ENCODE measurements around the gene ANGPT4.

The ANGPT4 gene

DNA sequence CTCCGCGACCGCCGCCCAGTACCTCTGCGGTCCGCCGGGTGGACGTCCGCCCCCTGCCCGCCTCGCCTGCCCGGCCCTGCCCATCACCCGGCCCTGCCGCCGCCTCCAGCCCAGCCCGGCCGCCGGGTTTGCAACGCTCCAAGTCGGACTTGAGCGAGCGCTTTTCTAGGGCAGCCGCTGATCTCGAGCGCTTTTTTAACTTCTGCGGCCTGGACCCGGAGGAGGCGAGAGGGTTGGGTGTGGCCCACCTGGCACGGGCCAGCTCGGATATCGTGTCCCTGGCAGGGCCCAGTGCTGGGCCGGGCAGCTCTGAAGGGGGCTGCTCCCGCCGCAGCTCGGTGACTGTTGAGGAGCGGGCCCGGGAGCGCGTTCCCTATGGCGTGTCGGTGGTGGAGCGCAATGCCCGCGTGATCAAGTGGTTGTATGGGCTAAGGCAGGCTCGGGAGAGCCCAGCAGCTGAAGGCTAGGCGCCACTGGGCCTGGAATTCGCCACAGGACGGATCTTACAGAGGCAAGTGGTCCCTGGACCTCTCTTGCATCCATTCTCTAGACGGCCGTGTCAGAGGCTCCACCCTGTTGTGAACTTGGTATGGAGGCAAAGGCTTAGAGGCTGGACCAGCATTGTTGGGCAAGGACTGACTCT lies 70.8 kb downstream of the ANGPT4 start:
- Mint-ChIP-seq H3K27ac (peak overlapping the region; percentile 87), H3K9me3 (no peaks in the 10 kb centered on the region), H3K27me3 (peaks cover 17% of the 10 kb centered on the region), H3K4me3 (peak overlapping the region; percentile 66), H3K4me1 (ENCODE audit: low read depth) (peaks cover 67% of the 10 kb centered on the region), H3K36me3 (ENCODE audit: low read depth) (peaks cover 73% of the 10 kb centered on the region)
- intact Hi-C loops (cut with micrococcal nuclease): no loop called here

- Mint-ChIP-seq H3K27me3 (peaks cover 17% of the 10 kb centered on the region), H3K4me3 (peak overlapping the region; percentile 66), H3K27ac (peak overlapping the region; percentile 87), H3K36me3 (ENCODE audit: low read depth) (peaks cover 75% of the 10 kb centered on the region), H3K4me1 (ENCODE audit: low read depth) (peaks cover 74% of the 10 kb centered on the region), H3K9me3 (no peaks in the 10 kb centered on the region)
- intact Hi-C loops (cut with micrococcal nuclease): no loop called here
Measured at GRCh38 chr20:844473-845225, 71.5 kb downstream of the ANGPT4 start.

GRCh38 chr20:843912-844311 lies 72.2 kb downstream of the ANGPT4 start:
- intact Hi-C loops (cut with micrococcal nuclease): no loop called here
- Mint-ChIP-seq H3K4me3 (no peak overlapping the region), H3K4me1 (ENCODE audit: low read depth) (peaks cover 81% of the 10 kb centered on the region), H3K27ac (peak overlapping the region; percentile 87), H3K9me3 (no peaks in the 10 kb centered on the region), H3K36me3 (ENCODE audit: low read depth) (peaks cover 77% of the 10 kb centered on the region), H3K27me3 (peaks cover 17% of the 10 kb centered on the region)

GRCh38 chr20:842547-842940 lies 73.6 kb downstream of the ANGPT4 start:
- H3K4me1 Mint-ChIP-seq (ENCODE audit: low read depth): peaks cover 90% of the 10 kb centered on the region
- H3K36me3 Mint-ChIP-seq (ENCODE audit: low read depth): peaks cover 78% of the 10 kb centered on the region
- intact Hi-C loops (cut with micrococcal nuclease): no loop called here
- no peaks in the 10 kb centered on the region for H3K9me3 Mint-ChIP-seq
- H3K4me3 Mint-ChIP-seq: no peak overlapping the region
- peaks cover 17% of the 10 kb centered on the region for H3K27me3 Mint-ChIP-seq
- H3K27ac Mint-ChIP-seq: no peak overlapping the region

- peaks cover 17% of the 10 kb centered on the region for H3K27me3 Mint-ChIP-seq
- intact Hi-C loops (cut with micrococcal nuclease): no loop called here
Measured at GRCh38 chr20:841568-842546, 74.3 kb downstream of the ANGPT4 start.

GRCh38 chr20:840858-841567 lies 75.1 kb downstream of the ANGPT4 start:
- H3K4me3 Mint-ChIP-seq: peak overlapping the region; percentile 30
- H3K4me1 Mint-ChIP-seq (ENCODE audit: low read depth): peaks cover 88% of the 10 kb centered on the region
- H3K36me3 Mint-ChIP-seq (ENCODE audit: low read depth): peaks cover 67% of the 10 kb centered on the region
- peaks cover 17% of the 10 kb centered on the region for H3K27me3 Mint-ChIP-seq
- intact Hi-C loops (cut with micrococcal nuclease): no loop called here
- H3K27ac Mint-ChIP-seq: no peak overlapping the region
- no peaks in the 10 kb centered on the region for H3K9me3 Mint-ChIP-seq

More at GRCh38 chr20:841568-842546, 74.3 kb downstream of the ANGPT4 start:
- H3K36me3 Mint-ChIP-seq (ENCODE audit: low read depth): peaks cover 75% of the 10 kb centered on the region
- H3K9me3 Mint-ChIP-seq: no peaks in the 10 kb centered on the region
- peak overlapping the region; percentile 37 for H3K4me3 Mint-ChIP-seq
- H3K4me1 Mint-ChIP-seq (ENCODE audit: low read depth): peaks cover 88% of the 10 kb centered on the region
- no peak overlapping the region for H3K27ac Mint-ChIP-seq

DNA sequence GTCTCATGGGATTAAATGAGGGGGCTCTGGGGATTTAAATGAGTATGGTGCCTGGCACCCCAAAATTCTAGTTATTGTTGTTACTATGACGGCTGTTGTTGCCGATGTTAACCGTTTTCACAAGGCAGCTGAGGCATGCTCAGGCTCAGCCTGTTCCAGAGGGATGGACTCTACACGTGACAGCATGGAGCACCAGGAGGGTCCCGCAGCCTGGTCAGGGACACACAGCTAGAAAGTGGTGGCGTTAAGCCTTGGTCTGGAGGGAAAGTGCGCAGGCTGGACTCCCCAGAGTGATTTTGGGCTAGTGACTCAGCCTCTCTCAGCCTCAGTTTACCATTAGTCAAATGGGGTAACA lies 75.7 kb downstream of the ANGPT4 start:
- peaks cover 17% of the 10 kb centered on the region for H3K27me3 Mint-ChIP-seq
- H3K27ac Mint-ChIP-seq: no peak overlapping the region
- H3K4me1 Mint-ChIP-seq (ENCODE audit: low read depth): peaks cover 87% of the 10 kb centered on the region
- no peaks in the 10 kb centered on the region for H3K9me3 Mint-ChIP-seq
- peak overlapping the region; percentile 30 for H3K4me3 Mint-ChIP-seq
- intact Hi-C loops (cut with micrococcal nuclease): no loop called here
- H3K36me3 Mint-ChIP-seq (ENCODE audit: low read depth): peaks cover 64% of the 10 kb centered on the region

DNA sequence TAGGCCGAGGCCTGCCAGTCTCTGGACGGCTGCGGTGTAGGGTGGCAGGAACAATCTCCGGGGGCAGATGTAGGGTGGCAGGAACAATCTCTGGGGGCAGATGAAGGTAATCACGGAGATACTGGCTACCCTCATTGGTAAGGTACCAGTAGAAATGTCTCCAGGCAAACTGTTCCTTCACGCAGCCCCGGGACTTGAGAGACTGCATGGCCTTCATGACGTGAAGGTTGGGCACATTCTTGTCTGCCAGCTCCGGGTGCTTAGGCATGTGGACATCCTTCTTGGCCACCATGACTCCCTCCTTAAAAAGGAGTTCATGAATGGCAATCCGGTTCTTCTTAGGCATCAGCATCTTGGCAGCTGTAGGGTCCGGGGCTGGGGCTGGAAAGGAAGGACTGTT lies 76.5 kb downstream of the ANGPT4 start:
- intact Hi-C loops (cut with micrococcal nuclease): no loop called here
- peaks cover 17% of the 10 kb centered on the region for H3K27me3 Mint-ChIP-seq
- H3K9me3 Mint-ChIP-seq: no peaks in the 10 kb centered on the region
- no peak overlapping the region for H3K4me3 Mint-ChIP-seq
- H3K4me1 Mint-ChIP-seq (ENCODE audit: low read depth): peaks cover 82% of the 10 kb centered on the region
- no peak overlapping the region for H3K27ac Mint-ChIP-seq
- H3K36me3 Mint-ChIP-seq (ENCODE audit: low read depth): peaks cover 59% of the 10 kb centered on the region

GRCh38 chr20:839015-839414 lies 77.1 kb downstream of the ANGPT4 start:
- Mint-ChIP-seq H3K9me3 (no peaks in the 10 kb centered on the region), H3K4me3 (no peak overlapping the region), H3K4me1 (ENCODE audit: low read depth) (peaks cover 76% of the 10 kb centered on the region), H3K36me3 (ENCODE audit: low read depth) (peaks cover 65% of the 10 kb centered on the region), H3K27me3 (peaks cover 17% of the 10 kb centered on the region), H3K27ac (no peak overlapping the region)
- intact Hi-C loops (cut with micrococcal nuclease): no loop called here

GRCh38 chr20:836190-836589 lies 79.9 kb downstream of the ANGPT4 start:
- intact Hi-C loops (cut with micrococcal nuclease): no loop called here
- H3K4me1 Mint-ChIP-seq (ENCODE audit: low read depth): peaks cover 62% of the 10 kb centered on the region

DNA sequence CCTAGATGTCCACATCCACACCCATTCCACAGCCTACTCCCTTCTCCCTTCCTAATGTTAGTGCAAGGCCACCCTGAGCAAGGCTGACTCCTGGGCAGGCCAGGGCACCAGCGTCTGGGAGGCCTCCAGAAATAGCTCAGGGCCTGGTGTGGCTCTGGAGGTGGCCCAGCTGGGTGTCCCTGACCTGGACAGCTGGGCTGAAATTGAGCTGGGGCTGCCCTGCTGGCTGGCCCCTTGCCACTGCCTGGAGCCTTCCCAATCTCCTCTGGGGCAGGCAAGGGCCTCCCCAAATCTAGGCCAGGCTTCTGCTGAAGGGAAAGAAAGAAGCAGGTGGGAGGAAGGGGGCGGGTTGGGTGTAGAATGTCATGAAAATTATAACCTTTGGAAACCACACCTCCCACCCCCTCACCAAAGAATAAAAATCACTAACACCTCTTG lies 80.5 kb downstream of the ANGPT4 start:
- peak overlapping the region; percentile 64 for H3K4me3 Mint-ChIP-seq
- H3K4me1 Mint-ChIP-seq (ENCODE audit: low read depth): peaks cover 59% of the 10 kb centered on the region
- intact Hi-C loops (cut with micrococcal nuclease): no loop called here
- H3K27me3 Mint-ChIP-seq: peaks cover 3% of the 10 kb centered on the region
- H3K36me3 Mint-ChIP-seq (ENCODE audit: low read depth): peaks cover 54% of the 10 kb centered on the region
- H3K9me3 Mint-ChIP-seq: no peaks in the 10 kb centered on the region
- peak overlapping the region; percentile 79 for H3K27ac Mint-ChIP-seq

More at GRCh38 chr20:836190-836589, 79.9 kb downstream of the ANGPT4 start:
- peak overlapping the region; percentile 39 for H3K4me3 Mint-ChIP-seq
- H3K36me3 Mint-ChIP-seq (ENCODE audit: low read depth): peaks cover 58% of the 10 kb centered on the region
- no peaks in the 10 kb centered on the region for H3K9me3 Mint-ChIP-seq
- peaks cover 6% of the 10 kb centered on the region for H3K27me3 Mint-ChIP-seq
- H3K27ac Mint-ChIP-seq: peak overlapping the region; percentile 79

DNA sequence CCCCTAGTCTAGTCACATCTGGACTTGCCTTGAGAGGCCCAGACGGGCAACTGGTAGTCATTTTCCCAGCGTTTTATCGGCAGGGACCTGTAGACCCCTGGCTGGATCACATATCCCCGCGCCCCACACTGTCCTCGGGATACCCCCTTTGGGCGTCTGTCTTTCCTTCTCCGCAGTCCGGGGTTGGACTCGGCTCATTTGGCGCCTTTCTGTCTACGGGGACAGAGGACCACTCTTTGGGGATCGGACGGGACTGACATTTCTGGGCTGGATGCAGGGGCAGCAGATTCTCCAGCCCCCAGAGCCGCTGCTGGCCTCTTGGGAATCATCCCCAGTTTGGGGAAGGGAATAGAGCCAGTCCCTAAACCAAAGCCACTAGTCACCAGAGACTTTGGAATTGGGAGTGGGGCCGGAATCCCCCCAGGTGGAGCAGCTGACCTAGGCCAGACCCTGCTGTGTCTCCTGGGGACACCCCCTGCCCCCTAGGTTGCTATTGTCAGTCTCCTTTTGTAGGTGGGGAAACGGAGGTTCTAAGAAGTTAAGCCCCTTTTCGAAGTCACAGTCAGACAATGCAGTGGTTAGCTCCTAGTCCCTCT lies 81.9 kb downstream of the ANGPT4 start:
- Mint-ChIP-seq H3K4me1 (ENCODE audit: low read depth) (peaks cover 53% of the 10 kb centered on the region), H3K36me3 (ENCODE audit: low read depth) (peaks cover 40% of the 10 kb centered on the region), H3K27ac (peak overlapping the region; percentile 96), H3K4me3 (peak overlapping the region; percentile 96), H3K27me3 (no peaks in the 10 kb centered on the region), H3K9me3 (no peaks in the 10 kb centered on the region)
- intact Hi-C loops (cut with micrococcal nuclease): loop anchor here (5.0 kb wide), 2 partner anchors 182 to 283 kb away; partner anchors contain the start of genes PSMF1 and SRXN1

Data from dendritic cell treated with granulocyte-macrophage colony-stimulating factor and Interleukin-4, amounts not matched to agents 40 ng/mL and 50 ng/mL, for 4 days (primary cell).